Astrocyte (in vitro differentiated cells and primary cell): ENCODE results near the gene GLS.

Experiments used
- CTCF ChIP-seq: IDR thresholded peaks from 2 replicates; pipeline ENCODE4 v1.5.1; 2011; ENCODE audit warnings: low read depth, mild to moderate bottlenecking, inconsistent platforms, low read length, moderate library complexity; ENCODE audit not compliant: insufficient read depth
- EZH2 ChIP-seq: IDR thresholded peaks from 2 replicates; pipeline ENCODE4 v1.6.1; 2012; ENCODE audit warnings: mild to moderate bottlenecking, low read length, inconsistent platforms; ENCODE audit not compliant: insufficient read depth

GRCh38 chr2:190996947-190997346 lies 116.3 kb downstream of the GLS start:
- TF ChIP-seq CTCF (no peak), EZH2 (no peak)
